K562 (cell line): ENCODE results near the gene WDR31. TPM values are rescaled to one million over a fixed set of nuclear protein-coding genes. Genes with fewer than 3 reads are reported as not detected.

Source experiments
- ARHGAP35 ChIP-seq: fragments of 450-650 bp; IDR thresholded peaks from 2 replicates; pipeline ENCODE4 v1.6.1; 2018; ENCODE audit not compliant: partially characterized antibody
- ARNT ChIP-seq, 2 experiments: fragments of 450-650 bp; IDR thresholded peaks; 2 replicates each; pipeline ENCODE4 v1.6.1; 2016; ENCODE audit warnings: mild to moderate bottlenecking in 1 of 2
- ATF4 ChIP-seq: fragments of 450-650 bp; formaldehyde crosslinking; IDR thresholded peaks from 2 replicates; pipeline ENCODE4 v1.4.0; 2022; ENCODE audit warnings: mild to moderate bottlenecking, moderate library complexity
- BDP1 ChIP-seq: IDR thresholded peaks from 3 replicates; pipeline ENCODE4 v1.6.1; 2011; ENCODE audit not compliant: insufficient read length, insufficient read depth
- E2F3 ChIP-seq: fragments of 250-450 bp; sonication (Bioruptor Pico); IDR thresholded peaks from 2 replicates; pipeline ENCODE4 v1.4.0; 2020; ENCODE audit warnings: mild to moderate bottlenecking
- NFIC ChIP-seq: fragments of 450-650 bp; IDR thresholded peaks from 2 replicates; pipeline ENCODE4 v1.6.1; 2017; ENCODE audit warnings: mild to moderate bottlenecking, inconsistent platforms
- POU5F1 ChIP-seq: fragments of 150-350 bp; IDR thresholded peaks from 2 replicates; pipeline ENCODE4 v1.6.1; 2014; ENCODE audit warnings: borderline replicate concordance, low read length, low read depth, mild to moderate bottlenecking; ENCODE audit not compliant: partially characterized antibody
- TEAD4 ChIP-seq, 2 experiments: sonication (generic) in 1 of 2; formaldehyde crosslinking in 1 of 2; IDR thresholded peaks; 2 replicates each; pipeline versions ENCODE4 v1.6.1 to v1.8.0; 2012 to 2022; ENCODE audit warnings: borderline replicate concordance in 1 of 2, inconsistent platforms in 1 of 2, low read length in 1 of 2, mild to moderate bottlenecking in 1 of 2, missing genetic modification reagents in 1 of 2
- ZBTB9 ChIP-seq: fragments of 450-650 bp; formaldehyde crosslinking; IDR thresholded peaks from 2 replicates; pipeline ENCODE4 v1.4.0; 2020; ENCODE audit warnings: mild to moderate bottlenecking, moderate library complexity
- ZNF124 ChIP-seq: sonication (generic); formaldehyde crosslinking; IDR thresholded peaks from 2 replicates; pipeline ENCODE4 v1.8.1; 2022; ENCODE audit warnings: missing genetic modification reagents
- ZNF184 ChIP-seq: sonication (generic); formaldehyde crosslinking; IDR thresholded peaks from 2 replicates; pipeline ENCODE4 v1.5.0; 2020; ENCODE audit warnings: missing genetic modification reagents
- ZNF707 ChIP-seq: fragments of 250-450 bp; sonication (Bioruptor Pico); conservative IDR thresholded peaks from 2 replicates; pipeline ENCODE4 v1.8.0; 2022; ENCODE audit warnings: inconsistent platforms, mild to moderate bottlenecking, moderate library complexity
- ZNF77 ChIP-seq: fragments of 250-450 bp; sonication (Bioruptor Pico); IDR thresholded peaks from 2 replicates; pipeline ENCODE4 v1.5.0; 2020
- ZNF778 ChIP-seq: fragments of 450-650 bp; formaldehyde crosslinking; IDR thresholded peaks from 2 replicates; pipeline ENCODE4 v1.4.0; 2020; ENCODE audit warnings: mild to moderate bottlenecking, moderate library complexity
- polyA plus RNA-seq, 8 experiments: library from polyadenylated mRNA; depleted of rRNA in 4 of 8; stranded (reverse) in 5 of 8; unstranded in 3 of 8; fragments of >200 nt; fragmentation: Nextera tagmentation in 2 of 8; fragmentation: Illumina TruSeq in 1 of 8; extraction: Ambion mirVana in 2 of 8; extraction: Trizol in 1 of 8; gene quantifications; 2 replicates each; pipeline versions ENCODE4 v1.2.1 to v1.2.3, GENCODE V29; 2011 to 2014; ENCODE audit warnings: inconsistent platforms in 1 of 8, missing spikeins in 1 of 8
- total RNA-seq, 7 experiments: library from RNA; depleted of rRNA in 6 of 7; stranded (reverse); fragments of >200 nt in 6 of 7; fragmentation: Illumina TruSeq in 2 of 7; extraction: Trizol in 2 of 7; gene quantifications; 2 replicates each; pipeline versions ENCODE4 v1.2.1 to v1.2.3, GENCODE V29; 2011 to 2021; ENCODE audit warnings: low replicate concordance in 1 of 7
- TF ChIP-seq, protein P1 (sequence below): fragments of 450-650 bp; conservative IDR thresholded peaks from 2 replicates; pipeline ENCODE4 v1.6.1; 2016; ENCODE audit warnings: missing genetic modification characterization, low read depth, mild to moderate bottlenecking, missing compliant biosample characterization, moderate library complexity

WDR31 gene
- total and polyA plus RNA-seq, 9 of the 15 experiments (the other 6 are each of a cell fraction or from before 2014, with no cell fraction given), result 0.35 to 1.8 (median 0.95) TPM

DNA sequence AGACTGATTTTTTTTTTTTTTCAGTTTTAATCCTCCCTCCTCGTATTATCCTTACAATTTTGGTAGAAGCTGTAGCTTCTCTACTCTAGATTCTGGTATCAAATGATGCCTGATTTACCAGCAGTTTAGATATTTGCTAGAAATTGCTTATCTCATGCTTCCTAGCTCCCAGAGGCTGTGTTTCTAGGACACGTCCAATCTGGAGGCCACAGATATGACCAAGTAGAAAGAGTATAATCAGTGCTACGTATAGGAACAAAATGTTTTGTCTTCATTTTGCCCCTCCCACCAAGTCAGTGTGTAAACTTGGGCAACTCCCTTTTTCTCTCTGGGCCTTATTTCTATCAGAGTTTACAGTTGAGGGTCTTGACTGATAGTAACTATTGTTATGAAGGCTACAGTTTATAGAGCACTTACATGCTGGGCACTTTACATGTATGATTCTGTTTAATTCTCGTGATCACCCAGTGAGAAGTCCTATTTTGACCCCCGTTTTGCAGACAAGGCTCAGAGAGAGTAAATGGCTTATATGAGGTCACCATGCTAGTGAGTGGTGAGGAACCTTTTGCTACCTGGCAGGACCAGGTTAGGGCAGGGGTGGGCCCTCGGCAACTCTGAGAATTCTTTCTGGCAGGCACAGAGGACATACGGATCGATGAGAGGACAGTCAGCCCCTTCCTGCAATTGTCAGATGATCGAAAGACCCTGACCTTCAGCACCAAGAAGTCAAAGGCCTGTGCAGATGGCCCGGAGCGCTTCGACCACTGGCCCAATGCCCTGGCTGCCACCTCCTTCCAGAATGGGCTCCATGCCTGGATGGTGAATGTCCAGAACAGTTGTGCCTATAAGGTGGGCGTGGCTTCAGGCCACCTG, 29.1 kb upstream of the WDR31 start (continued):
- TF ChIP-seq ZNF124 (CRISPR knock-in tag), result no peak
- TF ChIP-seq ZNF778, result no peak
- TF ChIP-seq, protein P1, sequence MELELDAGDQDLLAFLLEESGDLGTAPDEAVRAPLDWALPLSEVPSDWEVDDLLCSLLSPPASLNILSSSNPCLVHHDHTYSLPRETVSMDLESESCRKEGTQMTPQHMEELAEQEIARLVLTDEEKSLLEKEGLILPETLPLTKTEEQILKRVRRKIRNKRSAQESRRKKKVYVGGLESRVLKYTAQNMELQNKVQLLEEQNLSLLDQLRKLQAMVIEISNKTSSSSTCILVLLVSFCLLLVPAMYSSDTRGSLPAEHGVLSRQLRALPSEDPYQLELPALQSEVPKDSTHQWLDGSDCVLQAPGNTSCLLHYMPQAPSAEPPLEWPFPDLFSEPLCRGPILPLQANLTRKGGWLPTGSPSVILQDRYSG (tag), result no peak
- no peak for TF ChIP-seq ZNF77 (CRISPR knock-in tag)
- TF ChIP-seq TEAD4 (IDR thresholded peaks at IDR 0.05; ENCODE audit: low read length), result peak; percentile 98
- no peak for TF ChIP-seq TEAD4 (CRISPR knock-in tag; IDR thresholded peaks at IDR 0.05; ENCODE audit: borderline replicate concordance)
- TF ChIP-seq NFIC, result peak; percentile 84
- TF ChIP-seq ARNT (IDR thresholded peaks at IDR 0.05), result peak; percentile 16 to 86; a peak in 2 of 4 replicates
- no peak for TF ChIP-seq ARHGAP35
- no peak for TF ChIP-seq POU5F1
- TF ChIP-seq BDP1, result no peak
- TF ChIP-seq ZNF184 (CRISPR knock-in tag), result no peak
- no peak for TF ChIP-seq E2F3 (CRISPR knock-in tag)
- TF ChIP-seq ZBTB9 (CRISPR knock-in tag), result no peak
- TF ChIP-seq ZNF707 (CRISPR knock-in tag), result no peak
- no peak for TF ChIP-seq ATF4 (CRISPR knock-in tag)
